H1 (cell line): ENCODE results near the gene CNGA2. TPM values are rescaled to one million over a fixed set of nuclear protein-coding genes. Genes with fewer than 3 reads are reported as not detected.

Source experiments
- CTCF ChIA-PET: fragments of 300-600 bp; sonication (Branson Sonifier 250); formaldehyde crosslinking; loops from one replicate; lab custom pipeline; 2021; ENCODE audit not compliant: partially characterized antibody; lab: Charles Lee
- POLR2A ChIA-PET: fragments of 300-600 bp; sonication (Branson Sonifier 250); formaldehyde crosslinking; loops from one replicate; lab custom pipeline; 2021; ENCODE audit warnings: inconsistent platforms; ENCODE audit not compliant: partially characterized antibody; lab: Charles Lee
- DNase-seq, 2 experiments: peaks; one replicate each; pipeline versions ENCODE4 v3.0.0 to v3.0.0-alpha.2; 2010 to 2022; ENCODE audit warnings: low spot score in 2 of 2, low read depth in 1 of 2, mixed read lengths in 1 of 2
- FAIRE-seq: peaks from 2 replicates; lab custom pipeline; 2011; peaks lifted over from hg19 to GRCh38; lab: Jason Lieb, UNC
- H2AFZ ChIP-seq: 2 replicates; pipeline ENCODE4 v1.8.1; 2012; ENCODE audit warnings: low read length, inconsistent platforms
- H2AK5ac ChIP-seq: 2 replicates; pipeline ENCODE4 v1.6.1; 2013; ENCODE audit warnings: low read depth, low read length
- H2BK120ac ChIP-seq: replicated peaks from 2 replicates; pipeline ENCODE3; 2013; ENCODE audit warnings: low read depth, low read length, inconsistent platforms
- H2BK12ac ChIP-seq: 2 replicates; pipeline ENCODE4 v1.6.1; 2013; ENCODE audit warnings: low read depth, low read length
- H2BK15ac ChIP-seq: 2 replicates; pipeline ENCODE4 v1.6.1; 2013; ENCODE audit warnings: low read length
- H2BK20ac ChIP-seq: 2 replicates; pipeline ENCODE4 v1.6.1; 2013; ENCODE audit warnings: low read length
- H2BK5ac ChIP-seq: 2 replicates; pipeline ENCODE4 v1.6.1; 2013; ENCODE audit warnings: low read depth, low read length
- H3K14ac ChIP-seq: 2 replicates; pipeline ENCODE4 v1.6.1; 2013; ENCODE audit warnings: inconsistent platforms; ENCODE audit not compliant: insufficient read length
- H3K18ac ChIP-seq: 2 replicates; pipeline ENCODE4 v1.6.1; 2013; ENCODE audit warnings: low read length; ENCODE audit errors: extremely low read depth
- H3K23ac ChIP-seq: 2 replicates; pipeline ENCODE4 v1.6.1; 2013; ENCODE audit warnings: inconsistent platforms; ENCODE audit not compliant: insufficient read length
- H3K23me2 ChIP-seq: 2 replicates; pipeline ENCODE4 v1.6.1; 2013; ENCODE audit warnings: low read depth, low read length
- H3K27ac ChIP-seq: 2 replicates; pipeline ENCODE4 v1.6.1; 2011; ENCODE audit warnings: low read depth, low read length, inconsistent platforms
- H3K27me3 ChIP-seq, 4 experiments: replicated peaks in 1 of 4; 1 replicate in 1 of 4; 2 replicates in 3 of 4; pipeline versions ENCODE4 v1.6.1 to v1.8.1; 2011 to 2013; ENCODE audit warnings: low read length in 3 of 4, mild to moderate bottlenecking in 3 of 4, inconsistent platforms in 2 of 4, mixed read lengths in 2 of 4, moderate library complexity in 1 of 4; ENCODE audit not compliant: control insufficient read depth in 3 of 4, insufficient read depth in 3 of 4; ENCODE audit errors: extremely low read depth in 1 of 4
- H3K36me3 ChIP-seq, 4 experiments: 2 replicates each; pipeline versions ENCODE4 v1.6.1 to v1.8.1; 2011 to 2013; ENCODE audit warnings: mild to moderate bottlenecking in 4 of 4, low read length in 3 of 4, moderate library complexity in 2 of 4, control low read depth in 1 of 4, inconsistent platforms in 1 of 4; ENCODE audit not compliant: insufficient read depth in 4 of 4, control insufficient read depth in 2 of 4
- H3K4ac ChIP-seq: replicated peaks from 2 replicates; pipeline ENCODE3; 2013; ENCODE audit warnings: low read length, low read depth, mixed read lengths, inconsistent platforms; ENCODE audit not compliant: insufficient read length
- H3K4me1 ChIP-seq, 4 experiments: replicated peaks in 1 of 4; 1 replicate in 1 of 4; 2 replicates in 3 of 4; pipeline versions ENCODE4 v1.6.1 to v1.8.1; 2011 to 2013; ENCODE audit warnings: low read length in 3 of 4, inconsistent platforms in 2 of 4, mixed read lengths in 1 of 4; ENCODE audit not compliant: insufficient read depth in 4 of 4, control insufficient read depth in 3 of 4
- H3K4me2 ChIP-seq, 2 experiments: 2 replicates each; pipeline versions ENCODE4 v1.6.1 to v1.8.1; 2011 to 2013; ENCODE audit warnings: low read depth in 2 of 2, low read length in 2 of 2, control low read depth in 1 of 2, inconsistent platforms in 1 of 2, mild to moderate bottlenecking in 1 of 2; ENCODE audit not compliant: insufficient read depth in 1 of 2
- H3K4me3 ChIP-seq, 4 experiments: fragments of 200-600, 300-600 bp in 1 of 4; sonication (generic), shearing (Covaris generic), sonication (Bioruptor Twin) in 1 of 4; 2 replicates each; pipeline versions ENCODE4 v1.5.1 to v1.8.1; 2011 to 2016; ENCODE audit warnings: low read length in 4 of 4, low read depth in 3 of 4, control low read depth in 2 of 4, inconsistent platforms in 2 of 4, mild to moderate bottlenecking in 2 of 4, mixed read lengths in 1 of 4, moderate library complexity in 1 of 4; ENCODE audit not compliant: insufficient read depth in 2 of 4; ENCODE audit errors: extremely low read depth in 1 of 4
- H3K56ac ChIP-seq: replicated peaks from 2 replicates; pipeline ENCODE3; 2013; ENCODE audit warnings: low read depth, mild to moderate bottlenecking, mixed read lengths, low read length, inconsistent platforms; ENCODE audit not compliant: insufficient read length
- H3K79me1 ChIP-seq: 2 replicates; pipeline ENCODE4 v1.6.1; 2013; ENCODE audit warnings: low read depth, low read length, control low read depth
- H3K79me2 ChIP-seq, 2 experiments: 2 replicates each; pipeline versions ENCODE4 v1.6.1 to v1.8.1; 2012 to 2013; ENCODE audit warnings: low read length in 2 of 2, mild to moderate bottlenecking in 2 of 2, inconsistent platforms in 1 of 2; ENCODE audit not compliant: insufficient read depth in 2 of 2, control insufficient read depth in 1 of 2
- H3K9ac ChIP-seq, 4 experiments: replicated peaks in 1 of 4; 1 replicate in 1 of 4; 2 replicates in 3 of 4; pipeline versions ENCODE4 v1.6.1 to v1.8.1; 2011 to 2013; ENCODE audit warnings: low read depth in 3 of 4, low read length in 3 of 4, control low read depth in 2 of 4, mild to moderate bottlenecking in 2 of 4, moderate library complexity in 2 of 4, inconsistent platforms in 1 of 4; ENCODE audit errors: extremely low read depth in 1 of 4
- H3K9me3 ChIP-seq, 2 experiments: 2 replicates each; pipeline versions ENCODE4 v1.6.1 to v1.8.1; 2012 to 2013; ENCODE audit warnings: mild to moderate bottlenecking in 2 of 2, moderate library complexity in 2 of 2, control low read depth in 1 of 2, inconsistent platforms in 1 of 2, low read depth in 1 of 2, low read length in 1 of 2, mixed read lengths in 1 of 2; ENCODE audit not compliant: insufficient read depth in 2 of 2
- H4K20me1 ChIP-seq, 2 experiments: replicated peaks in 1 of 2; 2 replicates each; pipeline versions ENCODE3 to v1.8.1; 2011 to 2013; ENCODE audit warnings: inconsistent platforms in 2 of 2, low read length in 2 of 2, mild to moderate bottlenecking in 1 of 2; ENCODE audit not compliant: insufficient read depth in 2 of 2, control insufficient read depth in 1 of 2
- H4K5ac ChIP-seq: 2 replicates; pipeline ENCODE4 v1.6.1; 2013; ENCODE audit warnings: low read length, low read depth, mixed read lengths, inconsistent platforms; ENCODE audit not compliant: insufficient read length
- H4K8ac ChIP-seq: 2 replicates; pipeline ENCODE4 v1.8.0; 2013; ENCODE audit warnings: mild to moderate bottlenecking, moderate library complexity, low read length, inconsistent platforms; ENCODE audit not compliant: insufficient read depth; ENCODE audit errors: extremely low read depth
- H4K91ac ChIP-seq: replicated peaks from 2 replicates; pipeline ENCODE3; 2013; ENCODE audit warnings: low read length, mixed read lengths, inconsistent platforms; ENCODE audit not compliant: insufficient read length
- ATF3 ChIP-seq: IDR thresholded peaks from 2 replicates; pipeline ENCODE4 v1.6.1; 2011; ENCODE audit warnings: low read depth, mild to moderate bottlenecking, low read length; ENCODE audit not compliant: insufficient read depth
- EGR1 ChIP-seq: IDR thresholded peaks from 2 replicates; pipeline ENCODE4 v1.6.1; 2011; ENCODE audit warnings: low read depth, low read length, borderline replicate concordance
- JUN ChIP-seq: IDR thresholded peaks from 2 replicates; pipeline ENCODE4 v1.6.1; 2011; ENCODE audit warnings: low read depth, mild to moderate bottlenecking, improper control_type of control experiment, low read length
- KDM4A ChIP-seq: IDR thresholded peaks from one replicate; pipeline ENCODE4 v1.7.1; 2012; ENCODE audit warnings: low read depth, mild to moderate bottlenecking, moderate library complexity, low read length, inconsistent platforms; ENCODE audit not compliant: severe bottlenecking
- MAFK ChIP-seq: IDR thresholded peaks from 2 replicates; pipeline ENCODE4 v1.6.1; 2012; ENCODE audit warnings: low read depth, mild to moderate bottlenecking, improper control_type of control experiment, low read length
- POLR2A ChIP-seq, 2 experiments: IDR thresholded peaks; 1 replicate in 1 of 2; 2 replicates in 1 of 2; pipeline ENCODE4 v1.6.1; 2011; ENCODE audit warnings: low read depth in 2 of 2, low read length in 2 of 2, mild to moderate bottlenecking in 2 of 2; ENCODE audit errors: control extremely low read depth in 1 of 2
- SIN3A ChIP-seq, 2 experiments: IDR thresholded peaks in 1 of 2; conservative IDR thresholded peaks in 1 of 2; 2 replicates each; pipeline ENCODE4 v1.6.1; 2011 to 2012; ENCODE audit warnings: low read length in 2 of 2, improper control_type of control experiment in 1 of 2, low read depth in 1 of 2, mild to moderate bottlenecking in 1 of 2
- SRF ChIP-seq: IDR thresholded peaks from 2 replicates; pipeline ENCODE4 v1.6.1; 2011; ENCODE audit warnings: mild to moderate bottlenecking, low read depth, low read length, moderate library complexity
- SUZ12 ChIP-seq: fragments of 200-600 bp; sonication (generic); IDR thresholded peaks from 2 replicates; pipeline ENCODE4 v1.6.1; 2012; ENCODE audit warnings: mild to moderate bottlenecking, inconsistent platforms, low read length, moderate library complexity, mixed read lengths
- TAF1 ChIP-seq: IDR thresholded peaks from 2 replicates; pipeline ENCODE4 v1.6.1; 2011; ENCODE audit warnings: mild to moderate bottlenecking, low read depth, low read length
- YY1 ChIP-seq: IDR thresholded peaks from 2 replicates; pipeline ENCODE4 v1.6.1; 2011; ENCODE audit warnings: low read depth, mild to moderate bottlenecking, low read length
- ZNF274 ChIP-seq: IDR thresholded peaks from 2 replicates; pipeline ENCODE4 v1.7.0; 2012; ENCODE audit warnings: low read length, borderline replicate concordance; ENCODE audit errors: extremely low read depth
- WGBS, 2 experiments: shearing (Covaris generic) in 1 of 2; methylation state at CpG; one replicate each; pipeline versions ENCODE4 v1.1.6 to v1.1.7; 2013 to 2015; ENCODE audit warnings: low lambda C conversion rate in 2 of 2, mixed read lengths in 2 of 2, inconsistent platforms in 1 of 2, low coverage in 1 of 2, missing lambda C conversion rate in 1 of 2; ENCODE audit not compliant: insufficient replicate concordance in 2 of 2, insufficient coverage in 1 of 2, insufficient read length in 1 of 2; ENCODE audit errors: extremely low coverage in 1 of 2, missing lambda C conversion rate in 1 of 2; 5-methylcytosine and 5-hydroxymethylcytosine counted together
- polyA plus RNA-seq, 7 experiments: library from polyadenylated mRNA; depleted of rRNA in 3 of 7; stranded (reverse) in 5 of 7; unstranded in 2 of 7; fragments of >200 nt in 5 of 7; fragments of 200-250 nt in 2 of 7; gene quantifications; 1 replicate in 5 of 7; 2 replicates in 1 of 7; 4 replicates in 1 of 7; pipeline versions ENCODE4 v1.2.1 to v1.2.3, GENCODE V29; 2011 to 2013; ENCODE audit warnings: missing spikeins in 2 of 7, mixed read lengths in 2 of 7
- total RNA-seq: library from RNA; stranded (reverse); fragmentation: NEBNext Ultra II Directional; extraction: Animal tissue kit (Norgen Biotek cat#: 25700); gene quantifications from 2 replicates; pipeline ENCODE4 v1.2.1, GENCODE V29; 2021

CNGA2 gene
- total and polyA plus RNA-seq, 2 of the 8 experiments (the other 6 are each of a cell fraction or from before 2014, with no cell fraction given): not detected

GRCh38 chrX:151791961-151792360 lies 57.4 kb downstream of the CNGA2 start:
- no peak overlapping the region for H3K9ac ChIP-seq
- no peak for FAIRE-seq

More at GRCh38 chrX:151791961-151792360, 57.4 kb downstream of the CNGA2 start:
- CTCF ChIA-PET: no interaction called here
- no peak overlapping the region for H2BK12ac ChIP-seq
- no peaks in the 10 kb centered on the region for H3K23me2 ChIP-seq
- DNase-seq: no peak
- no peak overlapping the region for H4K5ac ChIP-seq
- no peak overlapping the region for H2AK5ac ChIP-seq
- no peak overlapping the region for H2BK15ac ChIP-seq
- H4K8ac ChIP-seq: no peak overlapping the region
- H3K79me1 ChIP-seq: no peaks in the 10 kb centered on the region
- no peak overlapping the region for H2BK120ac ChIP-seq
- no peak overlapping the region for H2AFZ ChIP-seq
- no peak for TF ChIP-seq POLR2A (IDR thresholded peaks at IDR 0.05; ENCODE audit: control extremely low read depth in 1 of 2, low read depth in 2 of 2, low read length in 2 of 2)
- no peak for TF ChIP-seq JUN
- no peak for TF ChIP-seq SUZ12
- TF ChIP-seq MAFK: no peak
- no peak for TF ChIP-seq KDM4A
- TF ChIP-seq SIN3A (conservative IDR thresholded peaks at IDR 0.05 in 1 of 2, IDR thresholded peaks at IDR 0.05 in 1 of 2; ENCODE audit: low read depth in 1 of 2, low read length in 2 of 2): no peak
- no peak for TF ChIP-seq EGR1
- no peak for TF ChIP-seq ZNF274
- TF ChIP-seq TAF1: no peak
- no peak for TF ChIP-seq YY1
- no peak for TF ChIP-seq SRF
- TF ChIP-seq ATF3: no peak
- H3K4me1 ChIP-seq: no peaks in the 10 kb centered on the region
- no peak overlapping the region for H3K4me2 ChIP-seq
- H3K23ac ChIP-seq: no peak overlapping the region
- H3K4me3 ChIP-seq: no peak overlapping the region
- POLR2A ChIA-PET: no interaction called here
- H3K4ac ChIP-seq: no peak overlapping the region
- H4K91ac ChIP-seq: no peak overlapping the region
- H3K27ac ChIP-seq: no peak overlapping the region
- no peak overlapping the region for H3K56ac ChIP-seq
- H3K9me3 ChIP-seq: no peaks in the 10 kb centered on the region
- H3K36me3 ChIP-seq: no peaks in the 10 kb centered on the region
- 84% methylated on average over 3 of the region's 3 CpGs; no CpG with 5 or more reads in 1 of the 2 experiments for WGBS, 2 experiments
- no peak overlapping the region for H2BK20ac ChIP-seq
- H3K14ac ChIP-seq: no peak overlapping the region
- H3K79me2 ChIP-seq: no peaks in the 10 kb centered on the region
- H2BK5ac ChIP-seq: no peak overlapping the region
- H3K27me3 ChIP-seq: no peaks in the 10 kb centered on the region
- H4K20me1 ChIP-seq: no peaks in the 10 kb centered on the region
- H3K18ac ChIP-seq: no peak overlapping the region
